SK-N-SH (cell line): ENCODE data around the gene RPS6KL1. TPM values are rescaled to one million over a fixed set of nuclear protein-coding genes. Genes with fewer than 3 reads are reported as not detected.

Experiments
- CTCF ChIA-PET: fragments of 300-600, 350-600 bp; formaldehyde crosslinking; extraction: SDS; loops from one replicate; lab custom pipeline; 2021; lab: Yijun Ruan, JAX
- POLR2A ChIA-PET: fragments of 350-600 bp; sonication (Branson Sonifier 250); formaldehyde crosslinking; extraction: SDS; loops from one replicate; lab custom pipeline; 2020; ENCODE audit warnings: antibody characterized with exemption, inconsistent platforms; lab: Yijun Ruan, JAX
- DNase-seq: peaks from one replicate; pipeline ENCODE4 v3.0.0; 2012
- H2AFZ ChIP-seq: fragments of 200-600 bp; sonication (generic); 2 replicates; pipeline ENCODE4 v1.8.1; 2016; ENCODE audit warnings: antibody characterized with exemption, mild to moderate bottlenecking, low read depth
- H3F3A ChIP-seq: fragments of 200-600 bp; sonication (generic); replicated peaks from 2 replicates; pipeline ENCODE3; 2016; ENCODE audit warnings: antibody characterized with exemption, mild to moderate bottlenecking; ENCODE audit not compliant: insufficient read depth
- H3K27ac ChIP-seq, 2 experiments: fragments of 200-500 bp in 1 of 2; fragments of 200-600 bp in 1 of 2; sonication (Bioruptor generic) in 1 of 2; sonication (generic), shearing (Covaris generic) in 1 of 2; 2 replicates each; pipeline versions ENCODE4 v1.5.1 to v1.6.1; 2014 to 2016; ENCODE audit warnings: low read depth in 2 of 2, inconsistent platforms in 1 of 2, low read length in 1 of 2, mild to moderate bottlenecking in 1 of 2, mixed read lengths in 1 of 2
- H3K27me3 ChIP-seq: fragments of 200-600 bp; sonication (generic), shearing (Covaris generic); 2 replicates; pipeline ENCODE4 v1.6.1; 2016; ENCODE audit warnings: mixed run types; ENCODE audit not compliant: insufficient read depth
- H3K36me3 ChIP-seq, 2 experiments: fragments of 200-500 bp in 1 of 2; fragments of 200-600 bp in 1 of 2; sonication (Bioruptor generic) in 1 of 2; sonication (generic) in 1 of 2; replicated peaks in 1 of 2; 2 replicates each; pipeline versions ENCODE3 to v1.5.1; 2014 to 2016; ENCODE audit warnings: low read length in 1 of 2, mild to moderate bottlenecking in 1 of 2; ENCODE audit not compliant: insufficient read depth in 2 of 2, control insufficient read depth in 1 of 2
- H3K4me1 ChIP-seq, 2 experiments: fragments of 200-500 bp in 1 of 2; fragments of 200-600 bp in 1 of 2; sonication (Bioruptor generic) in 1 of 2; sonication (generic), shearing (Covaris generic) in 1 of 2; 2 replicates each; pipeline versions ENCODE4 v1.5.1 to v1.6.1; 2014 to 2016; ENCODE audit warnings: low read depth in 1 of 2, low read length in 1 of 2, mixed run types in 1 of 2; ENCODE audit not compliant: insufficient read depth in 2 of 2, control insufficient read depth in 1 of 2
- H3K4me2 ChIP-seq: fragments of 200-600 bp; sonication (generic), shearing (Covaris generic); 2 replicates; pipeline ENCODE4 v1.6.1; 2017; ENCODE audit warnings: mixed run types
- H3K4me3 ChIP-seq, 2 experiments: fragments of 200-500 bp in 1 of 2; fragments of 200-600 bp in 1 of 2; sonication (Bioruptor generic) in 1 of 2; sonication (generic), shearing (Covaris generic) in 1 of 2; 2 replicates each; pipeline versions ENCODE4 v1.5.1 to v1.8.1; 2014 to 2016; ENCODE audit warnings: low read depth in 2 of 2, inconsistent platforms in 1 of 2, low read length in 1 of 2, mild to moderate bottlenecking in 1 of 2, mixed read lengths in 1 of 2, moderate library complexity in 1 of 2
- H3K79me2 ChIP-seq: fragments of 200-600 bp; sonication (generic); 2 replicates; pipeline ENCODE4 v1.8.1; 2017; ENCODE audit warnings: mild to moderate bottlenecking; ENCODE audit not compliant: insufficient read depth
- H3K9ac ChIP-seq: fragments of 200-600 bp; sonication (generic); 2 replicates; pipeline ENCODE4 v1.6.1; 2017; ENCODE audit warnings: mixed run types
- H3K9me2 ChIP-seq: fragments of 200-600 bp; sonication (generic); 2 replicates; pipeline ENCODE4 v1.6.1; 2017; ENCODE audit warnings: mixed run types
- H3K9me3 ChIP-seq: fragments of 200-600 bp; sonication (generic); 2 replicates; pipeline ENCODE4 v1.6.1; 2017; ENCODE audit warnings: mixed run types, mild to moderate bottlenecking, moderate library complexity
- H4K20me1 ChIP-seq: fragments of 200-600 bp; sonication (generic); 2 replicates; pipeline ENCODE4 v1.6.1; 2017; ENCODE audit warnings: mild to moderate bottlenecking, mixed run types; ENCODE audit not compliant: insufficient read depth
- ELF1 ChIP-seq: IDR thresholded peaks from 2 replicates; pipeline ENCODE4 v1.4.0; 2012
- FOSL2 ChIP-seq: IDR thresholded peaks from 2 replicates; pipeline ENCODE4 v1.4.0; 2012; ENCODE audit warnings: low read depth, mild to moderate bottlenecking, moderate library complexity, borderline replicate concordance
- FOXJ3 ChIP-seq: sonication (generic); formaldehyde crosslinking; IDR thresholded peaks from 2 replicates; pipeline ENCODE4 v1.5.1; 2020; ENCODE audit warnings: mild to moderate bottlenecking, missing genetic modification reagents
- FOXM1 ChIP-seq: IDR thresholded peaks from 2 replicates; pipeline ENCODE4 v1.4.0; 2012; ENCODE audit warnings: low read depth, mild to moderate bottlenecking
- GABPA ChIP-seq: IDR thresholded peaks from 2 replicates; pipeline ENCODE4 v1.4.0; 2012; ENCODE audit warnings: low read depth, mild to moderate bottlenecking
- GATA2 ChIP-seq: sonication (generic); formaldehyde crosslinking; IDR thresholded peaks from 2 replicates; pipeline ENCODE4 v1.5.0; 2020; ENCODE audit warnings: mild to moderate bottlenecking, missing genetic modification reagents
- MEF2A ChIP-seq: IDR thresholded peaks from 2 replicates; pipeline ENCODE4 v1.4.0; 2012; ENCODE audit warnings: low read depth, borderline replicate concordance
- MXI1 ChIP-seq: IDR thresholded peaks from 2 replicates; pipeline ENCODE4 v1.6.1; 2012; ENCODE audit warnings: mild to moderate bottlenecking, low read depth, low read length, improper control_type of control experiment
- NRF1 ChIP-seq: IDR thresholded peaks from 2 replicates; pipeline ENCODE4 v1.6.1; 2012; ENCODE audit warnings: low read depth, mild to moderate bottlenecking, low read length
- POLR2AphosphoS5 ChIP-seq: IDR thresholded peaks from 2 replicates; pipeline ENCODE4 v1.6.1; 2012; ENCODE audit warnings: low read depth, low read length
- RFX5 ChIP-seq: IDR thresholded peaks from 2 replicates; pipeline ENCODE4 v1.6.1; 2012; ENCODE audit warnings: mild to moderate bottlenecking, improper control_type of control experiment, low read length
- RXRA ChIP-seq: IDR thresholded peaks from 2 replicates; pipeline ENCODE4 v1.4.0; 2012; ENCODE audit warnings: low read depth, mild to moderate bottlenecking, borderline replicate concordance
- TAF1 ChIP-seq: IDR thresholded peaks from 2 replicates; pipeline ENCODE4 v1.6.1; 2012; ENCODE audit warnings: low read depth, mild to moderate bottlenecking, low read length, moderate library complexity, borderline replicate concordance
- TEAD4 ChIP-seq: IDR thresholded peaks from 2 replicates; pipeline ENCODE4 v1.4.0; 2012; ENCODE audit warnings: mild to moderate bottlenecking, borderline replicate concordance; ENCODE audit not compliant: insufficient read depth
- USF2 ChIP-seq: fragments of 150-350 bp; IDR thresholded peaks from 2 replicates; pipeline ENCODE4 v1.6.1; 2017; ENCODE audit warnings: antibody characterized with exemption, low read length, low read depth, borderline replicate concordance
- YY1 ChIP-seq: IDR thresholded peaks from 2 replicates; pipeline ENCODE4 v1.4.0; 2012; ENCODE audit warnings: low read depth, mild to moderate bottlenecking
- WGBS: methylation state at CpG from one replicate; pipeline ENCODE4 v1.1.6; 2017; ENCODE audit warnings: low lambda C conversion rate; 5-methylcytosine and 5-hydroxymethylcytosine counted together
- polyA plus RNA-seq, 3 experiments: library from polyadenylated mRNA; depleted of rRNA; stranded (reverse); fragments of >200 nt; gene quantifications; 2 replicates each; pipeline ENCODE4 v1.2.3, GENCODE V29; 2012
- TF ChIP-seq, protein P1 (sequence below): fragments of 150-350 bp; IDR thresholded peaks from 2 replicates; pipeline ENCODE4 v1.6.1; 2016; ENCODE audit warnings: mild to moderate bottlenecking, low read depth, low read length
- TF ChIP-seq, protein P2 (sequence below): IDR thresholded peaks from 2 replicates; pipeline ENCODE4; 2012

Gene RPS6KL1
- polyA plus RNA-seq, 1 of the 3 experiments (the other 2 are of a cell fraction) = 2.5 TPM

DNA sequence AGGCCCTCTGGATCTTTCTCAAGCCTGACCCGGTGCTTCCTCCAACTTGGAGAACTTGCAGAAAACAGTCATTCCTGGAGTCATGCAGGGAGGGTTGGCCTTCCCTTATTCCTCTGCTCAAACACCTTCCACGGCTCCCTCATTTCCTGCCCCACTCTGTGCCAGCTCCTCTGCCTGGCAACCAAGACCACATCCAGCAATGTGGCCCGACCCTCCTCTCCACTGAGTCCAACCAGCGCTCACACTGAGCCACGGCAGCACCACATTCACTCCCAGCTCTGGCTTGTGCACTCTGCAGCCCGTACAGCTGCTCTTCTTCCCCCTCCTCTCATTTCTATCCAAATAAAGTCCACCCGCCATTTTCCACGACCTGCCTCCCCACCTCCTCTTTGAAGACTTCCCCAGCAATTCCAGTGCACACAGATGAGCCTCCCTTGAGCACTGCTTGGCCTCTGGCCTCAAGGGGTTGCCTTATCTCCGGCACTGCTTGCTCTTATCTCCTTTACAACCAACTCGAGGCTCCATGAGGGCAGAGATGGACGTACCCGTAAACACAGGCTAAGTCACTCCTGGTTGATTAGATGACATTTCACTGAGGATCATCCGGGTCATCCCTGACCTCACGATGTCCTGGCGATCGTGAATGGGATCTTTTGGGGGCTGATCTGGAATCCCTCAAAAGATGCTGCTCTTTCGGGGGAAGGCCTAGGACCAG lies 27.0 kb upstream of the RPS6KL1 start:
- no peak overlapping the region for H3K4me3 ChIP-seq
- no peak overlapping the region for H3K4me2 ChIP-seq
- H3K9ac ChIP-seq = no peak overlapping the region
- no peaks in the 10 kb centered on the region for H3K79me2 ChIP-seq
- peaks cover 0 to 35% of the 10 kb centered on the region in 2 experiments; a peak in 2 of 4 replicates for H3K4me1 ChIP-seq
- H4K20me1 ChIP-seq = no peaks in the 10 kb centered on the region
- H3K27ac ChIP-seq = no peak overlapping the region
- WGBS = 93% methylated on average over 17 of the region's 17 CpGs
- CTCF ChIA-PET = interaction anchor here (0.9 to 18.5 kb wide), 2 partner anchors 24 to 138 kb away, joined by 3 to 290 read pairs; no protein-coding TSS in a partner anchor
- no peaks in the 10 kb centered on the region for H3K9me2 ChIP-seq
- H3F3A ChIP-seq = peaks cover 8% of the 10 kb centered on the region
- no peak overlapping the region for H2AFZ ChIP-seq
- no peaks in the 10 kb centered on the region for H3K27me3 ChIP-seq
- TF ChIP-seq GABPA (no peak), MEF2A (no peak), FOSL2 (no peak), TEAD4 (no peak), POLR2AphosphoS5 (no peak), TAF1 (no peak), USF2 (no peak), ELF1 (no peak), MXI1 (no peak), NRF1 (no peak), YY1 (no peak), FOXM1 (no peak), GATA2 (CRISPR knock-in tag) (no peak)
- TF ChIP-seq, protein P1, sequence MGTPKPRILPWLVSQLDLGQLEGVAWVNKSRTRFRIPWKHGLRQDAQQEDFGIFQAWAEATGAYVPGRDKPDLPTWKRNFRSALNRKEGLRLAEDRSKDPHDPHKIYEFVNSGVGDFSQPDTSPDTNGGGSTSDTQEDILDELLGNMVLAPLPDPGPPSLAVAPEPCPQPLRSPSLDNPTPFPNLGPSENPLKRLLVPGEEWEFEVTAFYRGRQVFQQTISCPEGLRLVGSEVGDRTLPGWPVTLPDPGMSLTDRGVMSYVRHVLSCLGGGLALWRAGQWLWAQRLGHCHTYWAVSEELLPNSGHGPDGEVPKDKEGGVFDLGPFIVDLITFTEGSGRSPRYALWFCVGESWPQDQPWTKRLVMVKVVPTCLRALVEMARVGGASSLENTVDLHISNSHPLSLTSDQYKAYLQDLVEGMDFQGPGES = no peak
- H3K9me3 ChIP-seq = no peaks in the 10 kb centered on the region
- no peaks in the 10 kb centered on the region for H3K36me3 ChIP-seq
- no peak for DNase-seq
- POLR2A ChIA-PET = no interaction called here

DNA sequence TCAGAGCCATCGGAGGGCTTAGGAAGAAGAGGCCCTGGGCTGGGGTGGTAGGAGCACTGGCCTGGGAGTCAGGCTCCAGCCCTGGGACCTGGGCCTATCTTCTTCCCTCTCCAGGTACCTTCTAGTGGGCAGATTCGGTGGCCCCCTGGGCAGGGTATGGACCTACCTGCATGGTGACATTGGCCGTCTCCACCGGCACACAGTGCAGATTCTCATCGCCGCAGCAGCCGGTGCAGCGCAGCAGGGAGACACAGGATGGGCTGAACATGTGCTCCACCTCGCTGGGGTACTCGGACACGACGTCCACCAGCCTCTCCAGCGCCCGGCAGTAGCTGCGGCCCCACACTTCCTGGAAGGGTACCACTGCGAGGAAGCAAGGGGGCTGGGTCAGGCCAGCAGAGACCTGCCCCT lies 26.1 kb upstream of the RPS6KL1 start:
- no peaks in the 10 kb centered on the region for H3K9me3 ChIP-seq
- 100% methylated on average over 2 of the region's 16 CpGs for WGBS
- no peak overlapping the region for H3K9ac ChIP-seq
- peaks cover 0 to 27% of the 10 kb centered on the region in 2 experiments; a peak in 1 of 4 replicates for H3K4me1 ChIP-seq
- no peak overlapping the region for H2AFZ ChIP-seq
- H3K27ac ChIP-seq = no peak overlapping the region
- H3K27me3 ChIP-seq = no peaks in the 10 kb centered on the region
- TF ChIP-seq, protein P2, sequence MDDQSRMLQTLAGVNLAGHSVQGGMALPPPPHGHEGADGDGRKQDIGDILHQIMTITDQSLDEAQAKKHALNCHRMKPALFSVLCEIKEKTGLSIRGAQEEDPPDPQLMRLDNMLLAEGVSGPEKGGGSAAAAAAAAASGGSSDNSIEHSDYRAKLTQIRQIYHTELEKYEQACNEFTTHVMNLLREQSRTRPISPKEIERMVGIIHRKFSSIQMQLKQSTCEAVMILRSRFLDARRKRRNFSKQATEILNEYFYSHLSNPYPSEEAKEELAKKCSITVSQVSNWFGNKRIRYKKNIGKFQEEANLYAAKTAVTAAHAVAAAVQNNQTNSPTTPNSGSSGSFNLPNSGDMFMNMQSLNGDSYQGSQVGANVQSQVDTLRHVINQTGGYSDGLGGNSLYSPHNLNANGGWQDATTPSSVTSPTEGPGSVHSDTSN = no peak
- no peak for TF ChIP-seq FOXJ3 (CRISPR knock-in tag)
- no peak for TF ChIP-seq NRF1
- no peak for TF ChIP-seq RFX5
- no peak for TF ChIP-seq RXRA
- no peak for TF ChIP-seq USF2
- TF ChIP-seq FOSL2 = no peak
- TF ChIP-seq GATA2 (CRISPR knock-in tag) = no peak
- TF ChIP-seq, all 33 proteins: peak for 0
- POLR2A ChIA-PET = no interaction called here
- Histone ChIP-seq H3K4me2 (no peak overlapping the region), H3F3A (peaks cover 8% of the 10 kb centered on the region), H3K4me3 (no peak overlapping the region), H3K9me2 (no peaks in the 10 kb centered on the region), H3K36me3 (no peaks in the 10 kb centered on the region), H3K79me2 (no peaks in the 10 kb centered on the region), H4K20me1 (no peaks in the 10 kb centered on the region)
- CTCF ChIA-PET = interaction anchor here (0.9 to 18.5 kb wide), 2 partner anchors 25 to 139 kb away, joined by 3 to 290 read pairs; no protein-coding TSS in a partner anchor
- DNase-seq = no peak
